DMS 273 (cell line): ENCODE measurements around the gene KRT79.
"Not testable (repeated sequence)": the region's sequence is repeated elsewhere in the genome, so short reads cannot be mapped to it uniquely, and the experiment has no call there.

Experiments used
- DNase-seq: peaks from one replicate; lab custom pipeline; 2025; ENCODE audit not compliant: unreplicated experiment; lab: John Stamatoyannopoulos, UW

Gene KRT79

GRCh38 chr12:52833922-52834726 lies at the start of gene KRT79:
TSS of gene KRT79 (minus strand) at chr12:52834311. CDS start at chr12:52834260, 51 bp downstream.
- DNase-seq = no peak

- not testable (repeated sequence) for DNase-seq
Observed at GRCh38 chr12:52880499-52880898, 46.4 kb upstream of the KRT79 start.

- peak; percentile 93 for DNase-seq
Observed at GRCh38 chr12:52879394-52880351, 45.6 kb upstream of the KRT79 start.

GRCh38 chr12:52878507-52879393 lies 44.6 kb upstream of the KRT79 start:
- peak; percentile 91 for DNase-seq

- DNase-seq = peak; percentile 38
Observed at GRCh38 chr12:52877242-52877641, 43.1 kb upstream of the KRT79 start.

- peak; percentile 83 for DNase-seq
Observed at GRCh38 chr12:52876372-52876771, 42.3 kb upstream of the KRT79 start.

- DNase-seq = no peak
Observed at GRCh38 chr12:52874573-52875435, 40.7 kb upstream of the KRT79 start.

GRCh38 chr12:52873832-52874572 lies 39.9 kb upstream of the KRT79 start:
- peak; percentile 83 for DNase-seq

- DNase-seq = no peak
Observed at GRCh38 chr12:52873513-52873831, 39.4 kb upstream of the KRT79 start.

GRCh38 chr12:52872644-52873389 lies 38.7 kb upstream of the KRT79 start:
- DNase-seq = no peak

- DNase-seq = peak; percentile 31
Observed at GRCh38 chr12:52871291-52872039, 37.4 kb upstream of the KRT79 start.

GRCh38 chr12:52870361-52871290 lies 36.5 kb upstream of the KRT79 start:
- DNase-seq = peak; percentile 74

GRCh38 chr12:52867642-52868041 lies 33.5 kb upstream of the KRT79 start:
- DNase-seq = no peak

- DNase-seq = no peak
Observed at GRCh38 chr12:52867152-52867551, 33.0 kb upstream of the KRT79 start.

GRCh38 chr12:52865090-52865944 lies 31.2 kb upstream of the KRT79 start:
- DNase-seq = peak; percentile 82

GRCh38 chr12:52862023-52862422 lies 27.9 kb upstream of the KRT79 start:
- DNase-seq = no peak
